Measurements from ENCODE around the gene ROR2. TPM values are rescaled to one million over a fixed set of nuclear protein-coding genes. Genes with fewer than 3 reads are reported as not detected.

Gene ROR2
- total and polyA plus RNA-seq, 2 of the 13 experiments (the other 11 are each of a cell fraction or from before 2014, with no cell fraction given) = not detected

- TF ChIP-seq PITX1 (CRISPR knock-in tag; IDR thresholded peaks at IDR 0.05) = no peak
- no peak for TF ChIP-seq ESRRA (CRISPR knock-in tag; IDR thresholded peaks at IDR 0.05; ENCODE audit: low read depth)
- no peak for TF ChIP-seq MYPOP (CRISPR knock-in tag; IDR thresholded peaks at IDR 0.05)
- TF ChIP-seq RNF2 (conservative IDR thresholded peaks at IDR 0.05; ENCODE audit: low read depth) = no peak
- TF ChIP-seq MAFF (IDR thresholded peaks at IDR 0.05; ENCODE audit: low read depth, low read length) = no peak
- no peak for TF ChIP-seq CREM (IDR thresholded peaks at IDR 0.05)
- no peak for TF ChIP-seq CREM (CRISPR knock-in tag; IDR thresholded peaks at IDR 0.05)
- no peak for TF ChIP-seq RBAK (CRISPR knock-in tag; IDR thresholded peaks at IDR 0.05)
- no peak for TF ChIP-seq SNAPC4 (CRISPR knock-in tag; IDR thresholded peaks at IDR 0.05)
- TF ChIP-seq ZNF552 (CRISPR knock-in tag; IDR thresholded peaks at IDR 0.05; ENCODE audit: borderline replicate concordance) = no peak
- no peak for TF ChIP-seq ZSCAN29 (CRISPR knock-in tag; conservative IDR thresholded peaks at IDR 0.05)
- TF ChIP-seq EEA1 (CRISPR knock-in tag; IDR thresholded peaks at IDR 0.05; ENCODE audit: borderline replicate concordance) = no peak
- ATAC-seq (no peak), DNase-seq (ENCODE audit: low spot score) (no peak), FAIRE-seq (no peak)
- ChIA-PET CTCF (ENCODE audit: low intra/inter-chr PET ratio, low total read pairs) (interaction anchor here (1.7 to 2.8 kb wide), 2 partner anchors 696 to 766 kb away, joined by 5 to 12 read pairs; no protein-coding TSS in a partner anchor), POLR2A (no interaction called here)
- H2AFZ ChIP-seq (ENCODE audit: low read length) = no peak overlapping the region
- peaks cover 2 to 12% of the 10 kb centered on the region in 2 experiments; a peak in 3 of 5 replicates for H3K27me3 ChIP-seq (ENCODE audit: control insufficient read depth in 1 of 2, insufficient read depth in 2 of 2, low read length in 2 of 2)
- 43% methylated on average over 14 of the region's 15 CpGs for WGBS (ENCODE audit: low lambda C conversion rate)
- no TSS peak for BruUV-seq (replicated peaks)
- no peaks in the 10 kb centered on the region for H3K36me3 ChIP-seq (replicated peaks in 1 of 2; ENCODE audit: control insufficient read depth in 1 of 2, insufficient read depth in 2 of 2, low read length in 2 of 2)
- H3K27ac ChIP-seq (ENCODE audit: extremely low read length, insufficient read depth, low read length) = no peak overlapping the region
- H3K4me3 ChIP-seq (replicated peaks in 1 of 3; ENCODE audit: insufficient read depth in 1 of 3, low read depth in 2 of 3, low read length in 3 of 3) = no peak overlapping the region
- no peaks in the 10 kb centered on the region for H3K4me1 ChIP-seq (ENCODE audit: insufficient read depth, low read length)
- no peaks in the 10 kb centered on the region for H4K20me1 ChIP-seq (ENCODE audit: insufficient read depth, low read length)
- H3K79me2 ChIP-seq (ENCODE audit: insufficient read depth, low read length) = no peaks in the 10 kb centered on the region
- H3K4me2 ChIP-seq (ENCODE audit: low read depth, low read length) = no peak overlapping the region
- H3K9ac ChIP-seq (ENCODE audit: insufficient read depth, low read depth, low read length) = no peak overlapping the region
- in situ Hi-C loops (cut with HindIII; ENCODE audit: extremely low pct_ligation_motif_present, low pct_unique_long_range_greater_than_20kb) = loop anchor here (5.0 kb wide), 1 partner anchor 764 kb away; no protein-coding TSS in a partner anchor
- intact Hi-C loops (cut with micrococcal nuclease; ENCODE audit: unreplicated experiment) = loop anchor here (1.0 kb wide), 1 partner anchor 766 kb away; no protein-coding TSS in a partner anchor
- no peaks in the 10 kb centered on the region for H3K9me3 ChIP-seq (ENCODE audit: low read length)
Observed at GRCh38 chr9:91680998-91681397, 269.0 kb downstream of the ROR2 start.
